Bone marrow (tissue), 2 donors: ENCODE results near the gene RAB44.
A peak's percentile ranks its signal among the peaks of the same experiment; 100 is the strongest.
"Not testable (repeated sequence)": the region's sequence is repeated elsewhere in the genome, so short reads cannot be mapped to it uniquely, and the experiment has no call there.

Experiments used
- DNase-seq, 2 donors: peaks; one replicate each; lab custom pipeline; 2025; lab: John Stamatoyannopoulos, UW

Gene RAB44

GRCh38 chr6:36697481-36697903 lies at the start of gene RAB44:
TSS of gene RAB44 (plus strand) at chr6:36697826. CDS start at chr6:36704236, 6,410 bp downstream.
- peak in 1 of 2 donors; percentile 66 for DNase-seq

- no peak for DNase-seq
These were observed 48.5 kb upstream of the RAB44 start for GRCh38 chr6:36649086-36649485.

- DNase-seq: no peak
These were observed 47.7 kb upstream of the RAB44 start for GRCh38 chr6:36649701-36650484.

GRCh38 chr6:36650848-36651478 lies 46.7 kb upstream of the RAB44 start:
- DNase-seq: peak in 1 of 2 donors; percentile 24

- DNase-seq: no peak
These were observed 45.8 kb upstream of the RAB44 start for GRCh38 chr6:36651659-36652379.

- DNase-seq: not testable (repeated sequence)
These were observed 43.2 kb upstream of the RAB44 start for GRCh38 chr6:36654469-36654868.

- no peak for DNase-seq
These were observed 42.4 kb upstream of the RAB44 start for GRCh38 chr6:36655085-36655724.

GRCh38 chr6:36656441-36656840 lies 41.2 kb upstream of the RAB44 start:
- no peak for DNase-seq

GRCh38 chr6:36657271-36657670 lies 40.4 kb upstream of the RAB44 start:
- DNase-seq: no peak

GRCh38 chr6:36657942-36658544 lies 39.6 kb upstream of the RAB44 start:
- DNase-seq: no peak

- no peak for DNase-seq
These were observed 38.4 kb upstream of the RAB44 start for GRCh38 chr6:36659271-36659670.

- no peak for DNase-seq
These were observed 36.7 kb upstream of the RAB44 start for GRCh38 chr6:36660771-36661471.

GRCh38 chr6:36662380-36662779 lies 35.2 kb upstream of the RAB44 start:
- no peak for DNase-seq

GRCh38 chr6:36662827-36663256 lies 34.8 kb upstream of the RAB44 start:
- no peak for DNase-seq

- no peak for DNase-seq
These were observed 33.9 kb upstream of the RAB44 start for GRCh38 chr6:36663504-36664446.

GRCh38 chr6:36665180-36665579 lies 32.4 kb upstream of the RAB44 start:
- no peak for DNase-seq

GRCh38 chr6:36666287-36666686 lies 31.3 kb upstream of the RAB44 start:
- no peak for DNase-seq

GRCh38 chr6:36666826-36667591 lies 30.6 kb upstream of the RAB44 start:
- peak in 1 of 2 donors; percentile 27 for DNase-seq

GRCh38 chr6:36668591-36668990 lies 29.0 kb upstream of the RAB44 start:
- DNase-seq: no peak
